HepG2 (cell line): ENCODE measurements around the gene DHRS12. TPM values are rescaled to one million over a fixed set of nuclear protein-coding genes. Genes with fewer than 3 reads are reported as not detected.

Source experiments
- ARID4A ChIP-seq: sonication (generic); formaldehyde crosslinking; IDR thresholded peaks from 2 replicates; pipeline ENCODE4 v1.5.0; 2020; ENCODE audit warnings: mild to moderate bottlenecking, missing genetic modification reagents, borderline replicate concordance
- ERF ChIP-seq: IDR thresholded peaks from 2 replicates; pipeline ENCODE4 v1.6.1; 2018; ENCODE audit warnings: missing biosample characterization, missing genetic modification reagents
- JARID2 ChIP-seq: sonication (generic); formaldehyde crosslinking; IDR thresholded peaks from 2 replicates; pipeline ENCODE4 v1.8.1; 2023; ENCODE audit warnings: missing genetic modification reagents, inconsistent platforms; ENCODE audit not compliant: insufficient replicate concordance
- JUND ChIP-seq: sonication (generic); formaldehyde crosslinking; IDR thresholded peaks from 2 replicates; pipeline ENCODE4 v1.8.0; 2022; ENCODE audit warnings: mild to moderate bottlenecking, missing genetic modification reagents
- MAF1 ChIP-seq: sonication (generic); formaldehyde crosslinking; IDR thresholded peaks from 2 replicates; pipeline ENCODE4 v1.5.0; 2020; ENCODE audit warnings: missing genetic modification reagents, borderline replicate concordance
- MAFG ChIP-seq: sonication (generic); formaldehyde crosslinking; IDR thresholded peaks from 2 replicates; pipeline ENCODE4 v1.5.1; 2020; ENCODE audit warnings: mild to moderate bottlenecking, missing genetic modification reagents
- MAFK ChIP-seq, 2 experiments: IDR thresholded peaks in 1 of 2; conservative IDR thresholded peaks in 1 of 2; 2 replicates each; pipeline ENCODE4 v1.6.1; 2011; ENCODE audit warnings: improper control_type of control experiment in 2 of 2, low read length in 2 of 2
- SKI ChIP-seq: fragments of 450-650 bp; IDR thresholded peaks from one replicate; pipeline ENCODE4 v1.6.1; 2018; ENCODE audit warnings: mild to moderate bottlenecking; ENCODE audit not compliant: partially characterized antibody
- TEAD2 ChIP-seq: sonication (generic); formaldehyde crosslinking; IDR thresholded peaks from 2 replicates; pipeline ENCODE4 v1.9.0; 2021; ENCODE audit warnings: missing genetic modification reagents
- THAP9 ChIP-seq: sonication (generic); formaldehyde crosslinking; IDR thresholded peaks from 2 replicates; pipeline ENCODE4; 2020; ENCODE audit warnings: missing genetic modification reagents, mild to moderate bottlenecking, borderline replicate concordance
- ZNF878 ChIP-seq: sonication (generic); formaldehyde crosslinking; IDR thresholded peaks from 2 replicates; pipeline ENCODE4 v1.8.1; 2023; ENCODE audit warnings: mild to moderate bottlenecking, missing genetic modification reagents, moderate library complexity
- ZSCAN9 ChIP-seq: IDR thresholded peaks from 2 replicates; pipeline ENCODE4 v1.6.1; 2016; ENCODE audit warnings: borderline replicate concordance
- polyA plus RNA-seq, 8 experiments: library from polyadenylated mRNA; depleted of rRNA in 3 of 8; stranded (reverse) in 7 of 8; unstranded in 1 of 8; fragments of >200 nt; fragmentation: Illumina TruSeq in 4 of 8; extraction: Trizol in 4 of 8; gene quantifications; 2 replicates each; pipeline versions ENCODE4 v1.2.1 to v1.2.3, GENCODE V29; 2011 to 2016; ENCODE audit warnings: low read depth in 4 of 8, missing spikeins in 1 of 8, mixed read lengths in 1 of 8; ENCODE audit not compliant: insufficient read depth in 1 of 8
- total RNA-seq, 5 experiments: library from RNA; depleted of rRNA; stranded (reverse); fragments of >200 nt; fragmentation: Illumina TruSeq; extraction: Trizol; gene quantifications; 2 replicates each; pipeline ENCODE4 v1.2.3, GENCODE V29; 2016; ENCODE audit warnings: low read depth in 1 of 5

The DHRS12 gene
- total and polyA plus RNA-seq, 2 of the 13 experiments (the other 11 are each of a cell fraction or from before 2014, with no cell fraction given), result 7.2 to 8.4 TPM

- no peak for TF ChIP-seq ARID4A (CRISPR knock-in tag)
- no peak for TF ChIP-seq MAF1 (CRISPR knock-in tag)
- no peak for TF ChIP-seq SKI
- no peak for TF ChIP-seq ZSCAN9
- no peak for TF ChIP-seq ERF
- TF ChIP-seq ZNF878, result no peak
- no peak for TF ChIP-seq JARID2 (CRISPR knock-in tag)
- TF ChIP-seq MAFK (conservative IDR thresholded peaks at IDR 0.05 in 1 of 2, IDR thresholded peaks at IDR 0.05 in 1 of 2; ENCODE audit: low read length in 2 of 2), result no peak
- TF ChIP-seq TEAD2 (CRISPR knock-in tag), result no peak
- no peak for TF ChIP-seq MAFG (CRISPR knock-in tag)
- TF ChIP-seq THAP9 (CRISPR knock-in tag), result no peak
- TF ChIP-seq JUND (CRISPR knock-in tag), result no peak
- TF ChIP-seq, all 625 proteins: peak for 0
Observed at GRCh38 chr13:51765142-51765515, 38.8 kb downstream of the DHRS12 start (continued).
